Panc1 (cell line): Measurements from ENCODE around the gene ZFAND3.

Experiments used
- CTCF ChIP-seq: fragments of 450-650 bp; IDR thresholded peaks from 2 replicates; pipeline ENCODE4 v1.5.1; 2017; ENCODE audit warnings: mild to moderate bottlenecking
- POLR2AphosphoS5 ChIP-seq: IDR thresholded peaks from 2 replicates; pipeline ENCODE4 v1.6.1; 2012; ENCODE audit warnings: mild to moderate bottlenecking, low read depth, low read length, moderate library complexity
- TF ChIP-seq, protein P1 (sequence below), 2 experiments: IDR thresholded peaks; 2 replicates each; pipeline ENCODE4 v1.6.1; 2011 to 2012; ENCODE audit warnings: low read depth in 2 of 2, control low read depth in 1 of 2, low read length in 1 of 2, mild to moderate bottlenecking in 1 of 2, moderate library complexity in 1 of 2; ENCODE audit not compliant: insufficient read depth in 1 of 2

DNA sequence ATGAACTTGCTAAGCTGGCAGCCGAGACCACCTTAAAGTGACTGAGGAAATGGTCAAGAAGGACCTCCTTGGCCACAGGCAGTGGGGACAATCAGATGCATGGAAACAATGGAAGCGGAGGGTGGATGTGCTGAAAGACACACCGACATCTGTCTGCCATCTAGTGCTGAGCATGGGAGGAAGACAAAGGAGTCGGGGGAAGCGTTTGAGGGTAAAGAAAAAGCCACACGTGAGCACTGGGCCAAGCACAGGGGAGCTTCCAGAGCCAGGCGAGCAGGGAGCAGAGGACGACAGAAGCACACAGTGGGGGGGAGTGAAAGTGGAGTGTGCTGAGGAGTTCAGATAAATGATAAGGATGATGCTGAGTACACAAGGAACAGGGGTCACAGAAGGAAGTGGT, 367.8 kb downstream of the ZFAND3 start:
- no peak for TF ChIP-seq CTCF
- TF ChIP-seq, protein P1, sequence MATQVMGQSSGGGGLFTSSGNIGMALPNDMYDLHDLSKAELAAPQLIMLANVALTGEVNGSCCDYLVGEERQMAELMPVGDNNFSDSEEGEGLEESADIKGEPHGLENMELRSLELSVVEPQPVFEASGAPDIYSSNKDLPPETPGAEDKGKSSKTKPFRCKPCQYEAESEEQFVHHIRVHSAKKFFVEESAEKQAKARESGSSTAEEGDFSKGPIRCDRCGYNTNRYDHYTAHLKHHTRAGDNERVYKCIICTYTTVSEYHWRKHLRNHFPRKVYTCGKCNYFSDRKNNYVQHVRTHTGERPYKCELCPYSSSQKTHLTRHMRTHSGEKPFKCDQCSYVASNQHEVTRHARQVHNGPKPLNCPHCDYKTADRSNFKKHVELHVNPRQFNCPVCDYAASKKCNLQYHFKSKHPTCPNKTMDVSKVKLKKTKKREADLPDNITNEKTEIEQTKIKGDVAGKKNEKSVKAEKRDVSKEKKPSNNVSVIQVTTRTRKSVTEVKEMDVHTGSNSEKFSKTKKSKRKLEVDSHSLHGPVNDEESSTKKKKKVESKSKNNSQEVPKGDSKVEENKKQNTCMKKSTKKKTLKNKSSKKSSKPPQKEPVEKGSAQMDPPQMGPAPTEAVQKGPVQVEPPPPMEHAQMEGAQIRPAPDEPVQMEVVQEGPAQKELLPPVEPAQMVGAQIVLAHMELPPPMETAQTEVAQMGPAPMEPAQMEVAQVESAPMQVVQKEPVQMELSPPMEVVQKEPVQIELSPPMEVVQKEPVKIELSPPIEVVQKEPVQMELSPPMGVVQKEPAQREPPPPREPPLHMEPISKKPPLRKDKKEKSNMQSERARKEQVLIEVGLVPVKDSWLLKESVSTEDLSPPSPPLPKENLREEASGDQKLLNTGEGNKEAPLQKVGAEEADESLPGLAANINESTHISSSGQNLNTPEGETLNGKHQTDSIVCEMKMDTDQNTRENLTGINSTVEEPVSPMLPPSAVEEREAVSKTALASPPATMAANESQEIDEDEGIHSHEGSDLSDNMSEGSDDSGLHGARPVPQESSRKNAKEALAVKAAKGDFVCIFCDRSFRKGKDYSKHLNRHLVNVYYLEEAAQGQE (IDR thresholded peaks at IDR 0.05; ENCODE audit: insufficient read depth in 1 of 2, low read depth in 2 of 2, low read length in 1 of 2) = no peak
- TF ChIP-seq POLR2AphosphoS5 = no peak
